ENCODE data around the gene SPATA13. TPM values are rescaled to one million over a fixed set of nuclear protein-coding genes. Genes with fewer than 3 reads are reported as not detected.

Gene SPATA13
- total RNA-seq, 1 experiment from 2014 or later, result 14.1 TPM

DNA sequence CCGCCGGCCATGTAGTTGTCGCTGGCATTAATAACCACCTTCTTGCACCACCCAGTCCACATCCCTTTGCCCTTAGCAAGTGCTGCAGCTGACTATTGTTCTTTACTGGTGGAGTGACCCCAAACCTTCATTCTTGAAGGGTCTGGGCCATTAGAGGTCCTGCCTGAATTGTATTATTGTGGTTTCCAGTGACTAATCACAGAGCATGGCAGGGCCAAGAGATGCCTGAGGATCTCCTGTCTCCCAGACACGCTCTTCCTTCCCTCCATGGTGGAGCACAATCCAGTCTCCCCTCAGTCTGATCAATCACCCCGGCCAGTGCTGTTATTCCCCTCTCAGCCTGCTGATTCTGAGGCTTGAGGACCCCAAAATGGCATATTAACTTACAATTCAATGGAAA lies 187.9 kb downstream of the SPATA13 start:
- Histone ChIP-seq H3K9me3 (ENCODE audit: control insufficient read depth, low read depth, low read length) (no peaks in the 10 kb centered on the region), H3K18ac (ENCODE audit: insufficient read length, low read depth, low read length) (no peak overlapping the region), H3K23me2 (ENCODE audit: insufficient read length, low read depth, low read length, poor library complexity, severe bottlenecking) (no peaks in the 10 kb centered on the region), H3K27me3 (ENCODE audit: insufficient read depth, low read length) (no peaks in the 10 kb centered on the region), H3K27ac (ENCODE audit: insufficient read length, low read depth, low read length) (no peak overlapping the region), H3K4ac (ENCODE audit: low read depth, low read length) (no peak overlapping the region), H2BK20ac (ENCODE audit: low read depth, low read length, poor library complexity, severe bottlenecking) (no peak overlapping the region), H4K8ac (replicated peaks; ENCODE audit: insufficient read length, low read depth, low read length) (no peak overlapping the region), H3K56ac (ENCODE audit: insufficient read length, low read depth, low read length) (no peak overlapping the region), H2BK120ac (ENCODE audit: low read depth, low read length, poor library complexity, severe bottlenecking) (no peak overlapping the region), H2AK5ac (ENCODE audit: insufficient read length, low read length) (no peak overlapping the region), H4K91ac (ENCODE audit: insufficient read length, low read depth, low read length) (no peak overlapping the region), H3K79me1 (ENCODE audit: insufficient read depth, low read depth, low read length, poor library complexity, severe bottlenecking) (no peaks in the 10 kb centered on the region), H2BK15ac (ENCODE audit: low read depth, low read length) (no peak overlapping the region), H3K14ac (ENCODE audit: insufficient read depth, low read length) (no peak overlapping the region), H3K4me2 (ENCODE audit: insufficient read depth, insufficient read length, low read length) (no peak overlapping the region), H4K20me1 (ENCODE audit: control insufficient read depth, insufficient read depth, insufficient read length) (no peaks in the 10 kb centered on the region), H2BK5ac (ENCODE audit: insufficient read length, low read length) (no peak overlapping the region), H3K9ac (ENCODE audit: extremely low read depth, insufficient read length, low read length) (no peak overlapping the region), H3T11ph (ENCODE audit: low read length) (no peak overlapping the region), H4K5ac (ENCODE audit: insufficient read length, low read depth, low read length) (no peak overlapping the region), H2AFZ (ENCODE audit: low read length) (no peak overlapping the region), H3K4me1 (ENCODE audit: insufficient read depth, low read length) (no peaks in the 10 kb centered on the region), H2BK12ac (ENCODE audit: insufficient read length, low read depth, low read length) (no peak overlapping the region), H3K23ac (ENCODE audit: insufficient read length, low read depth, low read length) (no peak overlapping the region), H3K79me2 (ENCODE audit: insufficient read depth, low read length) (no peaks in the 10 kb centered on the region)
- Mint-ChIP-seq H3K36me3 (ENCODE audit: insufficient read depth in 1 of 3, low read depth in 3 of 3) (no peaks in the 10 kb centered on the region), H3K27ac (no peak overlapping the region), H3K27me3 (ENCODE audit: low read depth) (peaks cover 4% of the 10 kb centered on the region), H3K9me3 (0 out of 5 replicates have a peak, but pooled peaks cover 0 to 4% of the 10 kb centered on the region in 2 experiments), H3K4me1 (no peaks in the 10 kb centered on the region), H3K4me3 (no peak overlapping the region)
- DNase-seq, result no peak
- WGBS (ENCODE audit: extremely low coverage, insufficient read length, low lambda C conversion rate), result no CpG with 5 or more reads among the region's 5 CpGs
- TF ChIP-seq, protein P1, sequence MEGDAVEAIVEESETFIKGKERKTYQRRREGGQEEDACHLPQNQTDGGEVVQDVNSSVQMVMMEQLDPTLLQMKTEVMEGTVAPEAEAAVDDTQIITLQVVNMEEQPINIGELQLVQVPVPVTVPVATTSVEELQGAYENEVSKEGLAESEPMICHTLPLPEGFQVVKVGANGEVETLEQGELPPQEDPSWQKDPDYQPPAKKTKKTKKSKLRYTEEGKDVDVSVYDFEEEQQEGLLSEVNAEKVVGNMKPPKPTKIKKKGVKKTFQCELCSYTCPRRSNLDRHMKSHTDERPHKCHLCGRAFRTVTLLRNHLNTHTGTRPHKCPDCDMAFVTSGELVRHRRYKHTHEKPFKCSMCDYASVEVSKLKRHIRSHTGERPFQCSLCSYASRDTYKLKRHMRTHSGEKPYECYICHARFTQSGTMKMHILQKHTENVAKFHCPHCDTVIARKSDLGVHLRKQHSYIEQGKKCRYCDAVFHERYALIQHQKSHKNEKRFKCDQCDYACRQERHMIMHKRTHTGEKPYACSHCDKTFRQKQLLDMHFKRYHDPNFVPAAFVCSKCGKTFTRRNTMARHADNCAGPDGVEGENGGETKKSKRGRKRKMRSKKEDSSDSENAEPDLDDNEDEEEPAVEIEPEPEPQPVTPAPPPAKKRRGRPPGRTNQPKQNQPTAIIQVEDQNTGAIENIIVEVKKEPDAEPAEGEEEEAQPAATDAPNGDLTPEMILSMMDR (conservative IDR thresholded peaks at IDR 0.05), result no peak

Measured in H9 (cell line).